ENCODE measurements around the gene ELAVL2.

The ELAVL2 gene

DNA sequence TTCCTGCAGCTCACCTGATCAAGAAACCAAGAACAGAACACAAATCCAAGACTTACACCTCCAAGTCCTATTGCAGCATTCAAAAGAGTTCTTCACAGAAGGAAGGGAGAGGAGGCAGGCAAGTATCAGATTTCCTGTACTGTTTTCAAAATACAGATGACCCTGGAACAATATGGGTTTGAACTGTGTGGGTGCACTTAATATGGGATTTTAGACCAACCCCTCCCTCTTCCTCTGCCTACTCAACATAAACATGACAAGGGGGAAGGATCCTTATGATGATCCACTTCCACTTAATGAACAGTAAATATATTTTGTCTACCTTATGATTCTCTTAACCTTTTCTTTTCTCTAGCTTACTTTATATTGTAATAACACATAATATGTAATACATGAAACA is 104.6 kb downstream of the ELAVL2 start:
- no peak for DNase-seq

DNA sequence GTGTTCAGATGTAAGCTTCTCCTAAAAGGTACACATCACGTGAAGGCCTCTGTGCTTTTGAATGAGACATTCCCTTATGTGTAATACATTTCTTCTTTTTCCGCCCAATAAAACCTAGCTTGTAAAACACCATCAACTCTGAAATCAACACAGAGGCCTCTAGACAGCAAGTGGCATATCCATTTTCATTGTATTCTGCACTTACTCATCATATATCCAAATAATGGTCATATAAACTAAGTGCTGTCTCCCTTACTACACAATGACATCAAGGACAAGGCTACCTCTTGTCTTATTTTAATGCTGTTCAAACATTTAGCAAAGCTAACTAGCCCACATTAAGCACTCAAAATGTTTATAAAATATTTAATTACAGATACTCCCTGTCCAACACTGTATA is 108.5 kb downstream of the ELAVL2 start:
- no peak for DNase-seq

DNA sequence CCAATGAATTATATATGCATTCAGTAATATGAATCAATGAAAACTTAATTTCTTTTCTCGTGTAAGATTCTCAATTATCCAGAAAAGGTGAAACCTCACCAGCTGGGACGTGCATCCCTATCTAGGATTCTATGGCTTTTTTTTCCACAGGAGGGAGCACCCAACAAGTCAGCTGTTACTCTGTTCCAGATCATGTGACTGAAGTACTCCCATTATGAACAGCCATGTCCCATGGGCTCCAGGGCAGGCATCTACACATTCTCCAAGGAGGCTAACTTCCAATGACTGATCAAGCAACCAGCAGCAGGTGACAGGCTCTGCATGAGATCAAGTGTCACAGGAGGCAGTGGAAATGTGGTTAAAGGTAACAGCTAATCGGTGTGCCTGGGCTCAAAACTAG is 118.8 kb downstream of the ELAVL2 start:
- no peak for DNase-seq

DNA sequence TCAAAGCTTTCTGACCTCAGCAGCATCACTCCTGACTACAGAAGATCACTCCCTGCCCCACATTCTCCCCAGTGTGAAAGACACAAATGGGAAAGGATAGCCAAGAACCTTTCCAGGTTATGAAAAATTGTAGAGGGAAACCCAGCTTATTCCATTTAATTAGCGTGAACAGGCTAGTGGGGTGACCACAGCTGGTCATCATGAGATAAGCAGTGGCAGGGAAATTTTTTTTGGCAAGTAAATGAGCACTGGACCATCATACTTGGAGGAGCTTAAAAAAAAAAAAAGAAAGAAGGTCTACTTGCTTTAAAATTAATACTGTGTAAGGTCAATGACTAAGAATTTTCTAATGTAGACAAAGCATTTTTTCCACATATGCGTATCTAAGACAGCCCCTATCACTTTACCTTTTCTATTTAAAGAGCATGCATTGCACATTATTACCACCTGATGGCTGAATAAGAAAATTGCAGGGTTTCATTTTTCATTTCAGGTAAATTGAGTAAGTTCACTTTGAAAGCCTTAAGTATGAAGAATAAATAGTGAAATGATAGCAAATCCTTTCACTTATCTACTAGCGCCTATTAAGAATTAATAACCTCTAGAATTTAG is 123.6 kb downstream of the ELAVL2 start:
- no peak for DNase-seq

DNA sequence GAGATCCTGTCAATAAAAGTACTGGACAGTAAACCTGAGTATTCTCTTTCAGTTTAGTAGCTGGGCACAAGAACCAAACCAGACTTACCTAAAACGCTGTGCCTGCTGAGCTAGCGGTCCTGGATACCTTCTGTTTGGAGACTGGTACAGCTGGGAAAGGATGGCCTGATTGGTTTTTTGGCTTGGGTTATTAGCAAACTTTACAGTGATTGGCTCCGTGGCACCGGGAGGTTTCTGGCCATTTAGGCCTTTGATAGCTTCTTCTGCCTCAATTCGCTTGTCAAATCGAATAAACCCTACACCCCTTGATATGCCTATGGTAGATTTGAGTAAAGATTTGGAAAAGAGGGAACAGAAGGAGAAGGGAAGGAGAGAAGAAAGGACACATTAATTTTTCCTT is 124.7 kb downstream of the ELAVL2 start:
- no peak for DNase-seq

DNA sequence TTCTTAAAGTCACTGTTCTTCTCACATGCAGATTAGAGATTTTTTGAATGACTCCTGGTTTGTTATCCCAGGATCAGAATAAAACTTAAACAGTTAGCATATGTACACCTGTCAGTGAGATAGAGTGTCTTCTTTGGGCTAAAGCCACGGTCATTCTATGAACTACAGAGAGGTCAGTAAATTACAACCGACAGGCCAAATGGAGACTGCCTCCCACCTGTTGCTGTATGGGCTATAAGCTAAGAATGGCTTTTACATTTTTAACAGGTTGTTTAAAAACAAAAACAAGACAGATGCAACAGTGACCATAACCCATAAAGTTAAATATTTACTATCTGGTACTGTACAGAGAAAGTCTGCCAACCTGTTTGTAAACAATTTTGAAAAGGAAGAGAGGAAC is 125.7 kb downstream of the ELAVL2 start:
- no peak for DNase-seq

DNA sequence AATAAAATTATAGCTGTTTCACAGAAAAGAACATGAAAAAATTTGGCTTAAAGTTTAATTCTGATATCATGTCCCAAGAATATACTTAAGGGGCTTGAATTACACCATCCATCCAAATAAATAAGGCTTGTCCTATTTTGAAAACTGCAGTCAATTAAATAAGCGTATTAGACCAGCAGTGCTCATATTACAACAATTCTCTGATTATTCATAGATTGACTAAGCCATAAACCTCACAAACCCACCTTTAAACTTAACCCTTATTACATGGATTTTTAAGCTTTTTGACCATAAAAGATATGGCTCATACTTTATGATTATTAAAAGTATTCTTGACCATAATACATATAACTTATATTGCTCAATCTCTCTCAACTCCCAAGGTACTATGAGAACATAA is 127.9 kb downstream of the ELAVL2 start:
- no peak for DNase-seq

DNA sequence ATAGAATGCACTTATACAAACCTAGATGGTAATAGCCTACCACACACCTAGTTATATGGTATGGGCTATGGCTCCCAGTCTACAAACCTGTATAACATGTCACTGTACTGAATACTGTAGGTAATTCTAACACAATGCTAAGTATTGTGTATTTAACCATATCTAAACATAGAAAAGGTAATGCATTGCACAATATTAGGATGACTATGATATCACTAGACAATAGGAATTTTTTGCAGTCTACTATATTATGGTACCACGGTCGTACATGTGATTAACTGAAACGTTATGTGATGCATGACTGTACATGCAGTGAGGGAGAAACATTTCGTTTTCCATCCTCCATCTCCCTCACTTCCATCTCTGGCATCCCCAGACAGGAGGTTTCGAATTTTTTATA is 130.5 kb downstream of the ELAVL2 start:
- DNase-seq = no peak

DNA sequence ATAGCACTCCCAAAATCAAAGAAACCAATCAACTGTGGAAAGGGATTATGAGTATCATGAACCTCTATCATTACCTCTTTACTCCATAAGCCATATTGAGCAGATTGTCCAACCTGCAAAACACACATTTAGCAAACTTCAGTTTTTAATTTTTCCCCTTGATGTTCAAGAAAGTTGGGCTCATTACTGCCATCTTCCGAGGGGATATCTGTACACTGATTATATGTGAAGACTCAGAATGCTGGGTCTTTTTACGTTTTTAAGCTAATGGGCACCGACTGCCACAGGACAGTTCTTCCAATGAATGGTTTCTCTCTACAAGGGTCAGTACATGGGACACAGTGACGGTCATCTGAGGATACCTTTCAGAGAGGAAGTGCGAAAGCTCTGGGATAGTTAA is 132.7 kb downstream of the ELAVL2 start:
- DNase-seq = no peak

DNA sequence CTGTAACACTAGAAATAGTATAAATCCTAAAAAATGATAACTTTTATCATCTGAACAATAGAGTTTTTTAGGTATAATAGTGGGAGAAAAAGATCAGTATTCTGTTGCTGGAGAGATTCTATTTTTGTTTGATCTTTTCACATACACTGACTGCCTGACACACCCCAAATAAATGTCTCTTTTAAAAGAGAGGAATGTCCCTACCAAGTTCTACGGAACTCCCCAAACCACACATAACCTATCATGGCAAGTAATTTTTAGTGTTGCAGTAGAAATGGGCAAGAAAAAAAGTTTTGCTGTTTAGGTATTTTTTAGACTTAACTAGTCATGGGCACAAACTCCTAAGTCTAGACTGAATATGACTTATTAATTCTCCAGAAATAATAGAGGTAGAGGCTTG is 139.1 kb downstream of the ELAVL2 start:
- no peak for DNase-seq

DNA sequence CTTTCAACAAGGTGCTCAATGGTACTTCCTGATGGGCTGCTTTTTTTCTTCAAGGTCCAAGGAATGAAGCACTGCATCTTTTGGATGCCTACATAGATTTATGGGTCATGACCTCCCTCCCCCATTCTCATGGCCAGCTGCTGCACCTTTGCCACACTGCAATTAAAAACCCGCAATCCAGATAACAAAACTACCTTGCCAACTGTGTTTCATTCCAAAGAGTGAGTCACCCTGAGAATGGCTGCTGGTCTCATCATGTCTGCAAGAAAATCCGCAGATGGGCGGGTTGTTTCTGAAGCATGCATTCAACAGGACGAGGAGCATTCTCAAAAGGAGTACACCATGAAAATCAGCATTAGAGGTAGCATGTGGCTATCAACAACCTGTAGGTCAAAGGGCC is 139.8 kb downstream of the ELAVL2 start:
- DNase-seq = no peak

DNA sequence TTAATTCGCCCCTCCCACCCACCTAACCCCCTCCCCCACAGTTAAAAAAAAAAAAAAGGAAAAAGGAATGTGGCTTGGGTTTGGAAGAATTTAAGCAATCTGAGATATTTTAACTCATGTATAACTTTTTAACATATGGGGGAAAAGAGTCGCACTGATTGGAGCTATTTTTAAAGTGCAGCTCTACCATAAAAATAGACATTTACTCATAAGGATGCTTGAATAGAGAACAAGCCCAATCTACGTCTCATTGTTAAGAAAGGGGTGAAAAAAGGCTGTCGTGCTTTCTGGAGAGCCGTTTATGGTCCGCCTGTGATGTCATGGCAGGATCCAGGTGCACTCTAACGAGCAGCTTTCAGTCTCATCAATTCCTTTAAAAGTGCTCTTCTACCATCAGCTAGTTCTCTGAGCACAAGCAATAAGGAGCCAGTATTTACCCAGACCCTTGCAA is 142.4 kb downstream of the ELAVL2 start:
- DNase-seq = no peak

DNA sequence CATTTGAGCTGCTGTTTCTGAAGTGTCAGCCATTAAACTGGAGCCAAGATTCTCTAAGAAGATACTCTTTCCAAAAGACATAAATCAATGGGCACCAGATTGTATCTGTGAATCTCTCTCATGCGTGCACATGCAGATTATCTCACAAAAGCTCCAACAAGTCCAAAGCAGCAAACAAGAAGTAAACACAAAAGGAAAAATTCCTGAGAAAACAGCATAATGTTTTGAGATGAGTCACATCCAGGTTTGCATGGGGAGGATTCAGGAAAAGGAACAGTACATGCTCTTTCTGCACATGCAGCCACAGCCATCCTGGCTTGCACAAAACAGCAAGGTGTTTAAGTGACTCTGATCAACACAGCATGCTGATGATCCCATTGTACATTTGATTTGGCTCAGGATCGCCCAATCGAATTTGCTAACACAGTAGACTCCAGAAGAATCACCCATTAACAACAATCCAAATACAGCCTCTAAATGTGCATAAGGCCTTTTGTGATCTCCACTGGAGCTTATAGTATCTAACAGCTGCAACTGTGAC is 143.1 kb downstream of the ELAVL2 start:
- no peak for DNase-seq

DNA sequence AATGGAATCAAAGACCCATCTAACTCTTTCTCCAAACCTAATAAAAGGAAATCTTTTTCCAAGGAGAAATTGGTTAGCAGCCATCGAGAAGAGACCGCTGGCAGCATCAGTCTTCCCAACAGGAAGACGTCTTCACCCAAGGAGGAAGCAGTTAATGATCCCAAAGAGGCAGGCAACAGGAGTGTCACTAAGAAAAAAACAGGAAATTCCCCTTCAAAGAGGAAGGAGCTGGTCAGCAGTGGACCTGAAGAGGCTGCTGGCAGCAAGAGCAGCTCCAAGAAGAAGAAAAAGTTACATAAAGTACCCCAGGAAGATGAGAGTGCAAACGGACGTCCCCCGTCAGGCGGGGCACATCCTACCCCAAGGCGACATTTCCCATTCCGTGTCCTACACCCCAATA is 143.7 kb downstream of the ELAVL2 start:
- DNase-seq = no peak

DNA sequence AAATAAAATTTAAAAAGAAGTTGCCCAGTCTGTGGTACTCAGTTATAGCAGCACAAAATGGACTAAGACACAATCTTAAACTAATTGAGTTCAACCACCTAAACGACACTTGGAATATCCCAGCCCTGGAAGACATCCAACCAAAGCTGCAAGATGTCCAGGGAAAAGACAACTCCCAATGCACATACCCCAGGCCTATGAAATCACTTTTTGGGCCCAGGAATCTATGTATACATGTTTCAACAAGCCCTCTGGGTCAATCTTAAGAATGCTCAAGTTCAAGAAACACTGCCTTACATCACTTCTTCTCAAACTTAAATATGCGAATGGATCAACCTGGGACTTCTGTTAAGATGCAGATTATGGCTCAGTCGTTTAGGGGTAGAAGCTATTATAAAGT is 148.6 kb downstream of the ELAVL2 start:
- no peak for DNase-seq

DNA sequence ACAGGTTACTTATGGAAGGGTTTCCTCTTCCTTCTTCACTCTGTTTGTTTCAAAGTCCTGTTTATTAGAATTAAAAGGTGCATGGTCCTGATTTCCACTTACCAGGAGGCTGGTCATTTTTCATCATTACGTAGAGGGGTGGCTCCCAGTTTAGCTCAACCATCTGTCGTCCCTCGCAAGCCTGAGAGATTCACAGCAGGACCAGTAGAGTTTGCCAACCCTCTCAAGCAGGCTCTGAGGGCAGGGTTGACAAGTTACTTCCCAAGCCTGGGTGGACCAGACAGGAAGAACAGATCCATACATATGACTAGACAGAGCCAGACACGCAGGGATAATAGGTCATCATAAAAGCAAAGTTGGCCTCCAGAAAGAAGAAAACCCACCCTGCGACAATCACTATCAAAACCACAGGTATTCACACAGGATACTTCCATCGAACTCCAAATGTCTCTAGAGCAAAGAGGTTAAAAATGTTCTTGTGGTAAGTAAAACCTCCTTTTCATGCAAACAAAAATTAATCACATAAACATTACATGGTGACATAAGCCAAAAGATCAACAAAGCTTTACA is 151.9 kb downstream of the ELAVL2 start:
- no peak for DNase-seq

DNA sequence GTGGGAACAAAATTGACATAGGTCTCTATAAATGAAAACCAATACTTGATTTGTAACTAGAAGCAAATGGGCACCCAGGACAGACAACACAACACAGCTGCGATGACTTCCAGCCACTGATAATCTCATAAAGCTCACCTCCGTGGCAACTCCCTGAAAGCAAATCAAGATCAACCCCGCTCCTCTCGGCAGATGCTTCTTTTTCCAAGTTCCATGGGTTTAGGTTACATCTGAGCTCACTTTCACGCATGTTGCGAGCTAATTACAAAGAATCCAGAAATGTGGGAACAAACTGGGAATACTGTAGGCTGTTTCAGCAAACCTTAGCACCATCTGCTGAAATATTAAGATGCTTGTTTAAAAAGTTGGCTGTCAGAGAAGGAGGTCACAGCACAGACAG is 153.9 kb downstream of the ELAVL2 start:
- DNase-seq = no peak

DNA sequence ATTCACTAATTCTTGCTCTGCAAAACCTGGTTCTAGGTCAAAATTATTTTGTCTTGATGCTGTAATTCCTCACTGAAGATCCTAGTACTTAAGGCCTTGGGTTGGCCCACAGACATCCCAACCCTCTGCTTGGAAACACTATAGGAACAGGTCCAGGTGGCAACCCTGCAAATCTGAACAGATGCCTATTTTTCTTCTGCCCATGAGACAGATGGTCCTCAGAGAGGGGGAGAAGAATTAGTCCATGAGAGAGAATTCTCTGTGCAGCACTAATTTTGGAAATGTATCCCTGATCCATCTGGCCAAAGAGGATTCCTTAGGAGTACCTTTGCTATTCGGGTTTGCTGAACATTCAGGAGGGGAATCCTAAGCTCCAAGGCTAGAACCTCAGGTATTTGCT is 156.3 kb downstream of the ELAVL2 start:
- DNase-seq = no peak

DNA sequence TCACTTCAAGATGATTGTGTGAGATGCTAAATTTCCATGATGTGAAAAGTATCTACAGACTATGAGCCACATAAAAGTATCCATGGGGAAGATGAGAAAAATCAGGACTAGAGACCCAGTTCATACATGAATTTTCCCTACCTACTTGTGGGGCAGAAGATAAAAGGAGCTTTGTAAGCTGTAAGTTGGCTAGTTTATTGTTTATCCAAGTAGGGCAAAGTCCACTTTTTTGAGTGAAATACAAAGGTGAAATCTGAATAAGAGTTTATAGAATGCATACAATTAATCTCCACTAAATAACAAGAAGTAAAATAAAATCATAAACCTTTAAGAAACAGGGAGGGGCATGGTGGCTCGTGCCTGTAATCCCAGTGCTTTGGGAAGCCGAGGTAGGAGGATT is 160.4 kb downstream of the ELAVL2 start:
- no peak for DNase-seq

DNA sequence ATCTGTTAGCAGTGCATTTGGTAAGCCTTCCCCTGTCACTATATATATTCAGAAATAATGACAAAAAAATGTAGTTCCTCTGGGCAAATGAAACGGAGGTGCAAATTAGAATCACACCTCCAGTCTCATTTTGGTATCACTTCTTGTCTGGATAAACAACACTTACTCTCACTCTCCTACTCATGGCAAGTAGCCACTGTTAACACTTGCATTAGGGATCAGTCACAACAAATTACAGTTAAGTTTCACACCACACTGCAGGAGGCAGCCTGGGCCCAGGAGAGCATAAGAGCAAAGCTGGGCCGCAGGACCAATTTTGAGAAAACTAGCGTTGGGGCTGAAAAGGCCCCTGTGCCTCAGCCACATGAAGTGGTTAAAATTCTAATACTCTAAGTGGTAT is 161.0 kb downstream of the ELAVL2 start:
- no peak for DNase-seq

DNA sequence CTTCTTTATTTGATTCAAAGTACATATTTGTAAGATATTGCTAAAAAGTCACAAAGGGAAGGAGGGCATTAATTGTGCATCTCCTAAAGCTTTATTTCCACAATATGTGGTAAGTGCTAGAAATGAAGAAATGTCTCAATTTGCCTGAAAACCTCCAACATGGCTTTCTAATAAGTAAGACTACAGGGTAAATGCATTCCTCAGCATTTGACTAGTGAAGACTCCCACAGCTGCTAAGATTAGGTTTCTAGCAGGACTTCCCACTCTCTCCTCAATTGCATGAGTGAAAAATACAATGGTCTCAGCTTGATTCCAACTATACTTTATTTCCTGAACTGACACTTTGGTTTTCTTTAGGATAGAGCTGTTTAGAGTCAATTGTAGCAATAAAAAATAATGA is 162.1 kb downstream of the ELAVL2 start:
- no peak for DNase-seq

DNA sequence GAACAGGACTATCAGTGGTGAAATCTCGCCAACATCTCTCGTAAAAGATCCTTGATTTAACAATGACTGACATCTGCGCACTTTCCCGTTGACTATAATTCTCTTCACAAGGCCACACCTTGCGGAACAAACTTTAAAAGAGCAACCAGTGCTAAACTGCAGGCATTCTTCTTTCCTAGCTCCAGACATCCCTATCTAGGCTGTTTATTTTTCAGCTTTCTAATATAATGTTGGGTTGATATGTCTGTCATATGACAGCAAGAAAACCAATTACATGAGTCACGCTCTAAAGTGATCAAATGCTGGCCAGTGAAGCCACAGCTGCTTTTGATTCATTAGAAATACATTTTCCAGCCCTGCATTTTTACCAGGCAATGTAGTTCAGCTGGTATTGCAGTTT is 162.5 kb downstream of the ELAVL2 start:
- no peak for DNase-seq

DNA sequence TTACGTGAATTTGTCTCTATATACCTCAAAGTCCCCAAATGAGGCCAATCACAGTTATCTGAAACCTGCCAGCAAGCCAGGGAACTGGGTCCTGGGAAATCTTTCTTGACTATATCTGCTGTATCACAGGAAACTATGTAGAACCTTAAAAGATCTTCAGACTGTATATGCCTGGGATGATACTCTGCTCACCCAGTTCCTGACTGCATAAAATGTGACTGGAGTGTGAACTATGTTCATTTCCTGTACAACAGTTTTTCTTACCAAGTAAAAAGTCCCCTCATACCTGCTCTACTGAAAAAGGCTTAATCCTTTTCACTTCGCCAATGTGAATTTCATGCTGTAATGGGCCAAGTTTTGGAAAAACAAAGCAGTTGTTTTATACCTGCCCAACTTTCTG is 162.9 kb downstream of the ELAVL2 start:
- DNase-seq = no peak

DNA sequence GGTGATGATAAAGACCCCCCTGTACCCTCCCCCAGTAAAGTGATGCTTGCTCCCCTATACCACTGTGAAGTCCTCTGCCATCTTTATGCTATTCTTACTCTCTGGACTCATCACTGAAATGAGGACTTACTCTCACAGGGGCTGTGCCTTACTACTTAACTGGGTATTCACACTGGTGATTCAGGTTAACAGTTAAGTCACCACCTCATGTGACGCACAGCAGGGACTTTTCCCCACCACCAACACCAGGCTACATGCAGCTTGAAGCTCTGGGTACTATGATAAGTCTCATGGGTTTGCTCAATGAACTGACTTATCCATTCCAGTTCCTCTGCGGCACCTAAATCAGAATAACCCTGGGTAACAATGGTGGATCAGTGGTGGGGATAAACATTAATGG is 163.7 kb downstream of the ELAVL2 start:
- DNase-seq = no peak

DNA sequence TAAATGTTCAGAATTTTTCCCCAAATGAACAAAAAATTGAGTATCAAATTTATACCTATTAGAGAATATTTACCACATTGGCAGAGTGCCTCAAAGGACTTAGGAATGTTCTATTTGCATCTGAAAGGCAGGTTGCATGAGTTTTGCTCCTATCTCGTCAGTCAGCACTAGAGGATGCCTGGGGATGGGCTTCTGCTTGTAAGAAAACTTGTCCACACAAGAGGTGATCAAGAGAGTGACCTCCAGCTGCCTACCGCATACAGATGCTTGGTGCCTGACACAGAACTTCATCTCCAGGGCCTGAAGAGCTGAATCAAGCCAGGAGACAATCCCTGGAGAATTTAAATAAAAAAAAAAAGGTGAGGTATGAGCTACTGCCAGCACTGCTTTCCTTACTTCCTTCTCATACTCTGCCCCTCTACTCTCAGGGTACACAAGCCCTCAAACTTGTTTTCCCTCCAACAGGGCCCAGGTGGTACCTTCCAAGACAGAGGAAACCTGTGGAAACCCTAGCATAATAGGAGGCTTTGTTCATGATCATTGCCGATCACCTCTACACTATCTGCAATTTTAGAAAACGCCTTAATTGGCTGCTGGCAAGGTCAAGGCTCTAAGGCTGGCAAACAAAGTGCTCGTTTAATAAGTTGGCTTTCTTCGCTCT is 166.6 kb downstream of the ELAVL2 start:
- DNase-seq = no peak
